HG03565 (cell line): ENCODE results near the gene SAP25.
"Not testable (repeated sequence)": the region's sequence is repeated elsewhere in the genome, so short reads cannot be mapped to it uniquely, and the experiment has no call there.

Source experiments
- ATAC-seq: cut with Tn5 transposase; IDR thresholded peaks from one replicate; pipeline ENCODE4 v1.9.1; 2021; ENCODE audit warnings: mild to moderate bottlenecking, moderate library complexity; ENCODE audit not compliant: unreplicated experiment

Gene SAP25

DNA sequence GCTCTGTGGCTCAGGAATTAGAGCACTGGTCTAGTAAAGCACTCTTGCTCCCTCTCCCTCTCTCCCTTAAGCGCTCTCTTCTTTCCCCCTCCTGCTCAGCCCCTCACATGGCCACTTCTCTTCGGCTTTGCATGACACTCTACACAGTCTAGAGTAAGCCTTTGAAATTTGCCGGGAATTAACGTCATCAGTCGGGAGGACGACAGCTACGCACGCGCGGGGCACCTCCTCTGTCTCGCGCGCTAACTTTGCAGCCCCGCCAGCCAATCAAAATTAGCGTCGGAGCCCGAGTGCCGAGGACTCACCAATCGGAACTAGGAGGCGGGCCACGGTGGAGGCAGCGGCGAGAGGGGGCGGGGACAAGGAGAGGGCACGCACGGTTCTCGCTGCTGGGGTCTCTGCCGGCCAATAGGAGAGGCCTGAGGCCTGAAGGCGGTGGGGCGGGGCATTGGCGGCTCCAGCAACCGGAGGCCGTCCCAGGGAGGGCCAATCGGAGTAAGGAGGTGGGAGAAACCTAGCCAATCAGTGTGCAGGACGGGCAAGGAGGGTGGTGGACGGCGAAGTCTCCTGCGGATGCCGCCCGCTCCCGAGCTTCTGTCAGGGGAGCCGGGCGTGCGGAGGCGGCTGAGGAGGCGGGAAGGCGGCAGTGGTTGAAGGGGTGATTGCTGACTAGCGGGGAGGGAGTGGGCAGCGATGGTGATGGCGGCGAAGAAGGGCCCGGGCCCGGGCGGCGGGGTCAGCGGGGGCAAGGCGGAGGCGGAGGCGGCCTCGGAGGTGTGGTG, 34.9 kb downstream of the SAP25 start, which contains the start of gene AGFG2:
TSS of gene AGFG2 (plus strand) at position 550 of the 782 bp plus-strand sequence. CDS start at position 694, 144 bp downstream.
- ATAC-seq, result peak; percentile 84

GRCh38 chr7:100538348-100538653, 35.4 kb downstream of the SAP25 start:
- no peak for ATAC-seq

DNA sequence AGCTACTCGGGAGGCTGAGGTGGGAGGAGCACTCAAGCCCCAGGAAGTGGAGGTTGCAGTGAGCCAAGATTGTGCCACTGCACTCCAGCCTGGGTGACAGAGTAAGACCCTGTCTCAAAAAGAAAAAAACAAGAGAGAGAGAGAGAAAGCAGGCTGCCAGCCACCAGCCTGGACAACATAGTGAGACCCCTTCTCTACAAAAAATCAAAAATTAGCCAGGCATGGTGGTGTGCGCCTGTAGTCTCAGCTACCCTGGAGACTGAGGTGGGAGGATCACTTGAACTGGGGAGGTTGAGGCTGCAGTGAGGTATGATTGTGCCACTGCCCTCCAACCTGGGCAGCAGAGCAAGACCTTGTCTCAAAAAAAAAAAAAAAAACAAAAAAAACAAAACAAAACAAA, 37.0 kb downstream of the SAP25 start:
- ATAC-seq, result not testable (repeated sequence)

DNA sequence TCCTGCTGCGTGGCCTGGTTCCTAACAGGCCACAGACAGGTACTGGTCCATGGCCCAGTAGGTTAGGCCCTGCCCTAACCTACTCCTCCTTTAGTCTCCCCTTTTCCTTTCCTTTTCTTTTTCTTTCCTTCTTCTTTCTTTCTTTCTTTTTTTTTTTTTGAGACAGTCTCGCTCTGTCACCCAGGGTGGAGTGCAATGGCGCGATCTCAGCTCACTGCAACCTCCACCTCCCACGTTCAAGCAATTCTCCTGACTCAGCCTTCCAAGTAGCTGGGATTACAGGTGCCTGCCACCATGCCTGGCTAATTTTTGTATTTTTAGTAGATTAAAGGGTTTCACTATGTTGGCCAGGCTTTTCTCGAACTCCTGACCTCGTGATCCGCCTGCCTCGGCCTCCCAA, 37.7 kb downstream of the SAP25 start:
- not testable (repeated sequence) for ATAC-seq

DNA sequence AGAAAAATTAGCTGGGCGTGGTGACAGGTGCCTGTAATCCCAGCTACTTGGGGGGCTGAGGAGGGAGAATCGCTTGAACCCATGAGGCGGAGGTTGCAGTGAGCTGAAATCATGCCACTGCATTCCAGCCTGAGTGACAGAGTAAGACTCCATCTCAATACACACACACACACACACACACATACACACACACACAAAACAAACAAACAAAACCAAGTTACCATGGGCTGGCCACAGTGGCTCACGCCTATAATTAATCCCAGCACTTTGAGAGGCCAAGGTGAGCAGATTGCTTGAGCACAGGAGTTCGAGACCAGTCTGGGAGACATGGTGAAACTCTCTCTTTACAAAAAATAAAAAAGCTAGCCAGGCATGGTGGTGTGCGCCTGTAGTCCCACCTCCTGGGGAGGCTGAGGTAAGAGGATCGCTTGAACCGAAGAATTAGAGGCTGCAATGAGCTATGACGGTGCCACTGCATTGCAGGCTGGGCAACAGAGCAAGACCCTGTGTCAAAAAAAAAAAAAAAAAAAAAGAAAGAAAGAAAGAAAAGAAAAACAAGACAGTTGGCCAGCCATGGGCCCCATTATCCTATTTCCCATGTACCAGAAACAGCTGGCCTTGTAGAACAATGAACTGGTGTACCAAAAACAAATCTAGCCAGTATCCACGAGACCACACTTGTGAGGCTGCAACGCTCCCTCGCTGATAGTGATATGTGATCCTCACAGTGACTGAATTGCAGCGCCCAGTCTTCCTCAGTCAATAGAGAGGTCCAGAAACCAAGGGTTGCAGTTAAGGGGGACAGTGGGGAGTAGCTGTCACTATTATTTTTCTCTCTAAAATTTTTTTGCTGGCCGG, 41.3 kb downstream of the SAP25 start:
- ATAC-seq, result no peak

GRCh38 chr7:100528108-100528866, 45.4 kb downstream of the SAP25 start:
- ATAC-seq, result not testable (repeated sequence)

- ATAC-seq, result not testable (repeated sequence)
These were observed 50.5 kb downstream of the SAP25 start for GRCh38 chr7:100523192-100523591.
